Esophagus squamous epithelium (tissue), 5 donors: Measurements from ENCODE around the gene FNDC7. TPM values are rescaled to one million over a fixed set of nuclear protein-coding genes. Genes with fewer than 3 reads are reported as not detected.
"Not testable (repeated sequence)": the region's sequence is repeated elsewhere in the genome, so short reads cannot be mapped to it uniquely, and the experiment has no call there.

ENCODE experiments used
- DNase-seq: peaks from one replicate; lab custom pipeline; 2025; lab: John Stamatoyannopoulos, UW
- H3K27ac ChIP-seq, 4 donors: fragments of 200-600 bp; sonication (generic); one replicate each; pipeline ENCODE4 v1.5.1; 2016 to 2019; ENCODE audit warnings: mild to moderate bottlenecking in 1 of 4
- H3K27me3 ChIP-seq, 4 donors: fragments of 200-600 bp; sonication (generic); 1 replicate in 3 of 4; 2 replicates in 1 of 4; pipeline versions ENCODE4 v1.5.1 to v1.6.0; 2017 to 2021; ENCODE audit warnings: antibody characterized with exemption in 1 of 4
- H3K36me3 ChIP-seq, 3 donors: fragments of 200-600 bp; sonication (generic); one replicate each; pipeline ENCODE4 v1.5.1; 2016 to 2019
- H3K4me1 ChIP-seq, 3 donors: fragments of 200-600 bp; sonication (generic); one replicate each; pipeline ENCODE4 v1.5.1; 2017 to 2019
- H3K4me3 ChIP-seq, 4 donors: fragments of 200-600 bp; sonication (generic); 1 replicate in 3 of 4; 2 replicates in 1 of 4; pipeline ENCODE4 v1.5.1; 2016 to 2019; ENCODE audit warnings: mild to moderate bottlenecking in 2 of 4, moderate library complexity in 1 of 4
- H3K9me3 ChIP-seq, 3 donors: fragments of 200-600 bp; sonication (generic); one replicate each; pipeline ENCODE4 v1.5.1; 2016 to 2019
- CTCF ChIP-seq, 6 experiments: fragments of 450-650 bp in 4 of 6; fragments of 200-600 bp in 2 of 6; sonication (generic) in 2 of 6; IDR thresholded peaks; one replicate each; pipeline ENCODE4 v1.5.1; 2016 to 2019; ENCODE audit warnings: antibody characterized with exemption in 6 of 6, mild to moderate bottlenecking in 4 of 6, moderate library complexity in 4 of 6
- POLR2A ChIP-seq, 4 donors: fragments of 450-650 bp; IDR thresholded peaks; one replicate each; pipeline ENCODE4 v1.6.1; 2017; ENCODE audit warnings: antibody characterized with exemption in 4 of 4, mild to moderate bottlenecking in 4 of 4, moderate library complexity in 3 of 4
- WGBS, 2 donors: methylation state at CpG; one replicate each; pipeline ENCODE4 v1.1.5; 2018; 5-methylcytosine and 5-hydroxymethylcytosine counted together
- intact Hi-C: fragments of 100-400 bp; cut with DNase I; formaldehyde crosslinking; loops from one replicate; pipeline ENCODE4 v1.15.0; 2022
- total RNA-seq, 4 donors: library from RNA; depleted of rRNA; stranded (reverse); fragments of >200 nt; gene quantifications; one replicate each; pipeline ENCODE4 v1.1.0, GENCODE V29; 2016
- donor health status: DM: yes; HTN: yes; CAD: no.

The FNDC7 gene
- total RNA-seq, 4 donors from 2014 or later: not detected

- Histone ChIP-seq H3K36me3 (peaks cover 4 to 99% (median 10%) of the 10 kb centered on the region in 3 donors), H3K27me3 (no peaks in the 10 kb centered on the region), H3K27ac (no peak overlapping the region), H3K4me1 (no peaks in the 10 kb centered on the region), H3K4me3 (no peak overlapping the region), H3K9me3 (no peaks in the 10 kb centered on the region)
- no peak for DNase-seq
- intact Hi-C loops: no loop called here
- TF ChIP-seq POLR2A (IDR thresholded peaks at IDR 0.05) (no peak), CTCF (IDR thresholded peaks at IDR 0.05) (no peak)
Observed at GRCh38 chr1:108777839-108778238, 65.1 kb downstream of the FNDC7 start.

GRCh38 chr1:108779455-108779854 lies 66.7 kb downstream of the FNDC7 start:
- Histone ChIP-seq H3K4me3 (no peak overlapping the region), H3K27me3 (no peaks in the 10 kb centered on the region), H3K9me3 (peaks cover 0 to 4% (median 0%) of the 10 kb centered on the region in 3 donors), H3K27ac (no peak overlapping the region), H3K36me3 (peaks cover 10 to 99% (median 11%) of the 10 kb centered on the region in 3 donors), H3K4me1 (no peaks in the 10 kb centered on the region)
- intact Hi-C loops: no loop called here
- no peak for TF ChIP-seq CTCF (IDR thresholded peaks at IDR 0.05)
- DNase-seq: no peak

- Histone ChIP-seq H3K36me3 (peaks cover 10 to 99% (median 15%) of the 10 kb centered on the region in 3 donors), H3K9me3 (peaks cover 0 to 20% (median 10%) of the 10 kb centered on the region in 3 donors), H3K27me3 (no peaks in the 10 kb centered on the region), H3K27ac (no peak overlapping the region), H3K4me1 (no peaks in the 10 kb centered on the region), H3K4me3 (no peak overlapping the region)
- TF ChIP-seq POLR2A (IDR thresholded peaks at IDR 0.05) (no peak), CTCF (IDR thresholded peaks at IDR 0.05) (no peak)
- DNase-seq: no peak
- intact Hi-C loops: no loop called here
- 82 to 88% methylated on average over 3 of the region's 3 CpGs for WGBS, 2 donors
Observed at GRCh38 chr1:108780937-108781574, 68.3 kb downstream of the FNDC7 start.

- H3K27me3 ChIP-seq, H3K27ac ChIP-seq, H3K4me3 ChIP-seq, DNase-seq, intact Hi-C loops, H3K4me1 ChIP-seq: not testable (repeated sequence)
- Histone ChIP-seq H3K36me3 (peaks cover 10 to 99% (median 15%) of the 10 kb centered on the region in 3 donors), H3K9me3 (peaks cover 0 to 23% (median 10%) of the 10 kb centered on the region in 3 donors)
- WGBS, 2 donors: 100% methylated on average over 1 of the region's 1 CpG
Observed at GRCh38 chr1:108781575-108781944, 68.9 kb downstream of the FNDC7 start.

GRCh38 chr1:108785264-108785663 lies 72.6 kb downstream of the FNDC7 start:
- Histone ChIP-seq H3K9me3 (peaks cover 0 to 23% (median 10%) of the 10 kb centered on the region in 3 donors), H3K27me3 (no peaks in the 10 kb centered on the region), H3K4me3 (no peak overlapping the region), H3K4me1 (no peaks in the 10 kb centered on the region), H3K36me3 (peaks cover 0 to 98% (median 10%) of the 10 kb centered on the region in 3 donors), H3K27ac (no peak overlapping the region)
- TF ChIP-seq CTCF (IDR thresholded peaks at IDR 0.05) (no peak), POLR2A (IDR thresholded peaks at IDR 0.05) (no peak)
- intact Hi-C loops: no loop called here
- WGBS, 2 donors: 95 to 96% methylated on average over 6 of the region's 6 CpGs
- DNase-seq: no peak
